Activated CD4-positive, alpha-beta T cell treated with anti-CD3 and anti-CD28 coated beads, Interleukin-10, Interleukin-2, amounts not matched to agents 100 ng/mL and 50 ng/mL, durations not matched to agents 16 hours and 8 hours (primary cell): ENCODE measurements around the gene SLC10A7.

Source experiments
- DNase-seq: peaks from one replicate; pipeline ENCODE4 v3.0.0-alpha.2; 2020

SLC10A7 gene

GRCh38 chr4:146247356-146247755 lies 274.4 kb downstream of the SLC10A7 start:
- no peak for DNase-seq

GRCh38 chr4:146246381-146246780 lies 275.4 kb downstream of the SLC10A7 start:
- no peak for DNase-seq

- DNase-seq, result no peak
Measured at GRCh38 chr4:146245850-146246249, 275.9 kb downstream of the SLC10A7 start.

GRCh38 chr4:146245246-146245645 lies 276.5 kb downstream of the SLC10A7 start:
- DNase-seq, result no peak

- no peak for DNase-seq
Measured at GRCh38 chr4:146244496-146244895, 277.2 kb downstream of the SLC10A7 start.

GRCh38 chr4:146243883-146244277 lies 277.9 kb downstream of the SLC10A7 start:
- no peak for DNase-seq

GRCh38 chr4:146243141-146243882 lies 278.4 kb downstream of the SLC10A7 start:
- DNase-seq, result peak; percentile 63

GRCh38 chr4:146238107-146238506 lies 283.6 kb downstream of the SLC10A7 start:
- no peak for DNase-seq

GRCh38 chr4:146237092-146237491 lies 284.6 kb downstream of the SLC10A7 start:
- no peak for DNase-seq

GRCh38 chr4:146236216-146236615 lies 285.5 kb downstream of the SLC10A7 start:
- no peak for DNase-seq

- no peak for DNase-seq
Measured at GRCh38 chr4:146235654-146236177, 286.0 kb downstream of the SLC10A7 start.

GRCh38 chr4:146232131-146232722 lies 289.5 kb downstream of the SLC10A7 start:
- no peak for DNase-seq

- no peak for DNase-seq
Measured at GRCh38 chr4:146229406-146229805, 292.3 kb downstream of the SLC10A7 start.

- DNase-seq, result no peak
Measured at GRCh38 chr4:146224326-146224966, 297.3 kb downstream of the SLC10A7 start.

GRCh38 chr4:146222313-146222712 lies 299.4 kb downstream of the SLC10A7 start:
- DNase-seq, result no peak

GRCh38 chr4:146214238-146214637 lies 307.5 kb downstream of the SLC10A7 start, which contains the start of gene REELD1:
Gene REELD1, plus strand, starts transcription at chr4:146214538. Its CDS starts 2,415 bp downstream, at chr4:146216953.
- no peak for DNase-seq

GRCh38 chr4:146212781-146213180 lies 309.0 kb downstream of the SLC10A7 start:
- no peak for DNase-seq

- DNase-seq, result no peak
Measured at GRCh38 chr4:146211440-146211839, 310.3 kb downstream of the SLC10A7 start.

GRCh38 chr4:146210890-146211289 lies 310.9 kb downstream of the SLC10A7 start:
- no peak for DNase-seq

GRCh38 chr4:146207410-146207809 lies 314.3 kb downstream of the SLC10A7 start:
- no peak for DNase-seq
